ENCODE results near the gene TMEM168.
A peak's percentile ranks its signal among the peaks of the same experiment; 100 is the strongest.
"Not testable (repeated sequence)": the region's sequence is repeated elsewhere in the genome, so short reads cannot be mapped to it uniquely, and the experiment has no call there.

TMEM168 gene, protein sequence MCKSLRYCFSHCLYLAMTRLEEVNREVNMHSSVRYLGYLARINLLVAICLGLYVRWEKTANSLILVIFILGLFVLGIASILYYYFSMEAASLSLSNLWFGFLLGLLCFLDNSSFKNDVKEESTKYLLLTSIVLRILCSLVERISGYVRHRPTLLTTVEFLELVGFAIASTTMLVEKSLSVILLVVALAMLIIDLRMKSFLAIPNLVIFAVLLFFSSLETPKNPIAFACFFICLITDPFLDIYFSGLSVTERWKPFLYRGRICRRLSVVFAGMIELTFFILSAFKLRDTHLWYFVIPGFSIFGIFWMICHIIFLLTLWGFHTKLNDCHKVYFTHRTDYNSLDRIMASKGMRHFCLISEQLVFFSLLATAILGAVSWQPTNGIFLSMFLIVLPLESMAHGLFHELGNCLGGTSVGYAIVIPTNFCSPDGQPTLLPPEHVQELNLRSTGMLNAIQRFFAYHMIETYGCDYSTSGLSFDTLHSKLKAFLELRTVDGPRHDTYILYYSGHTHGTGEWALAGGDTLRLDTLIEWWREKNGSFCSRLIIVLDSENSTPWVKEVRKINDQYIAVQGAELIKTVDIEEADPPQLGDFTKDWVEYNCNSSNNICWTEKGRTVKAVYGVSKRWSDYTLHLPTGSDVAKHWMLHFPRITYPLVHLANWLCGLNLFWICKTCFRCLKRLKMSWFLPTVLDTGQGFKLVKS

DNA sequence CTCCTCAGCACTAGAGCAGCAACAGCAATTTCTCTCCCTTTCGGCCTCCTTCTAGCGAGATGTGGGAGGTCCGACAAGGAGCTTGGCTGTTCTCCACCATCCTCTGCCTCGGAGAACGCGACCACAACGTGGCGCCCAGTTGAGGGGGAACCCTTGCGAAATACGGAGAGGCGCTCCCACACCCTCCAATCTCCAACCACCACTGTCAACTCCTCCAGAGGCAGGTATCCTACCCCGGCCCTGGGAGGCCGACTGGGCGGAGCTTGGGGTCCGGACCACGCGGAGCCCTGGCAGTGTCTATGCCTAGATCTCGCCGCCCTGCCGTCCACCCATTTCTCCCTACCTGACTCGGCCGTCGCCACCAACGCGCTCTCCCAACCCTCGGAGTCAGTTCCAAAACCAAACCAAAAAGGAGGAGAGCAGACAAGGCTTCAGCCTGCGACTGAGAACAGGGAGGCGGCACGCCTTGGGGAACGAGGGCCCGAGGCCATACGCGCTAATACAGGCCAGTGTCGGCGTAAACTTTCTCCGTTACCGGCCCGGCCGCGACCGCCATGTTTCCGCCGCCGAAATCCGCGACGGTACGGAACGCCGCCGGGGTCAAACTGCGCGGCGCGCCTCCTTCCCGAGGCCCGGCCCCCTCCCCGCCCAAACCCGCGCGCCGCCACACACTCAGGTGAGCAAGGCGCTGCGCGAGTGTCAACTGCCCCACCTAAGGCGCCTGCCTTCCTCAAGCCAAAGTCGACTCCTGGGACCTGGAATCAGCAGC, at the start of gene TMEM168:
TSS of gene TMEM168 (minus strand) at position 577 of the 769 bp plus-strand sequence. CDS start 5,568 bp downstream, outside the sequence.
- DNase-seq, result peak; percentile 91

DNA sequence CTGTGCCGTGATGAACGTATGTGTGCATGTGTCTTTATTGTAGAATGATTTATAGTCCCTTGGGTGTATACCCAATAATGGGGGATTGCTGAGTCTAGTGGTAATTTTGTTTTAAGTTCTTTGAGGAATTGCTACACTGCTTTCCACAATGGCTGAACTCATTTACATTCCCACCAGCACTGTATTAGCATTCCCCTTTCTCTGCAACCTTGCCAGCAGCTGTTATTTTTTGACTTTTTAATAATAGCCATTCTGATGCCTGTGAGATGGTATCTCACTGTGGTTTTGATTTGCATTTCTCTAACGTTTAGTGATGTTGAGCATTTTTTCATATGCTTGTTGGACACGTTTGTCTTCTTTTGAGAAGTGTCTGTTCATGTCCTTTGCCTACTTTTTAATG, 45.7 kb upstream of the TMEM168 start:
- not testable (repeated sequence) for DNase-seq

DNA sequence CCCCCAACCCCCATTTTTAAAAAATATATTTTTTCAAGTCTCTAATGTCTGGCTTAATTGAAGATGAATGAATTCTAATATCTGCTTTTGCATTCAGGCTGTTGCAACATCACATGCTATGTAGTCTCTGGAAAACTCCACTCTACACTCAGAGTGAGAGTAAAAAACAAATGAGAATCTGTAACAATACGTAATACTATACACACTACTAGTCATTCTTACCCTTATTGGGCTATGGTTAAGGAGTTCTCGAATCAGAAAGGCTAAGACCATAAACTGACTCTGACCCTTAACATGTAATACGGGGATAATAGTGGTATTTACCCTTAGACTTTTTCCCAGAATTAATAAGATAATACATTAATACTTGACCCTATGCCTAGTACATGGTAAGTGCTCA, 42.9 kb upstream of the TMEM168 start:
- no peak for DNase-seq

DNA sequence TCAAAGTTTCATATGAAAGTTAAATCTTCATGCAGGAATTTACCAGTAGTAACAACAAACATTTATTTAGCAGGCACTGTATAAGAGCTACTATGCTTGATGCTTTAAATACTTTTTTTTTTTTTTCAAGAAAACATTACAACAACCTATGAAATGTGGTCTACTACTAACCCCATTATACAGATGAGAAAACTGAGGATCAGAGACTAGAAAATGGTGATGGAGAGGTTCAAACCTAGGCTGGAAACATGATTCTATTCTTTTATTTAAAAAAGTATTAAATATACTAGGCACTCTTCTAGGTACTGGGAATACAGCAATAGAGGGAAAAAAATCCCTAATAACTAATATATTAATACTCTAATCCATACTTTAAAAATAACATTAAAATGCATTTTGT, 40.6 kb upstream of the TMEM168 start:
- no peak for DNase-seq

DNA sequence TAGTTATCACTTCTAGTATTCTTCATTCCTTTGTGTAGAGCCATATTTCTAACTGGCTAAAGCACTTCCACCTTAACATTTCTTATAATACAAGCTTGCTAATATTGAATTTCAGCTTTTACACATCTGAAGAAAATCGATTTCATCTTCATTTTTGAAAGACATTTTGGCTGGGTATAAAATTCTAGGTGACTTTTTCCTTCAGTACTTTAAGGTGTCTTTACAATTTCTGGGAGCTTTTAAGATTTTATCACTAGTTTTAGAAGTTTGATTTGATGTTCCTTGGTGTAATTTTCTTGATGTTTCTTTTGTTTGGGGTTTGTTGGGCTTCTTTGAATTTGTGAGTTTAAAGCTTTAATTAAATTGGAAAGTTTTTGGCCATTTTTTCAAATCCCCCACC, 38.5 kb upstream of the TMEM168 start:
- DNase-seq, result no peak

DNA sequence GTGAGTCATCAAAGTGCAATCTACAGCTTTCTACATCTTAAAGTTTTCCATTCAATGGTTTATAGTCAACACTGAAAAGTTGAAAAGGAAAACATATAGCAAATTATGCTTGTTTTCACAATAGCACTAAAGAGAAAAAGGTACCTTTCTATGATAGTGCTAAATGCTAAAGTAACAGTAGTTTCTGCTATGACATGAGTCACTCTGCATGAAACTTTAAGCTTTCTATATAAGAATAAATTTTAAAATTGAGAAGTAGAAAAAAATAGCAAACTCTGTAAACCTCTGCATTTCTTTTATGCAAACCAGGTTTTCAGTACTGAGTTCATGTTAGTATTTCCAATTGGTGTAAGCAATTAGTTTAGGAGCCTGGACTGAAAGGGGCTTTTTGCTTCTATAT, 31.2 kb upstream of the TMEM168 start:
- DNase-seq, result no peak

DNA sequence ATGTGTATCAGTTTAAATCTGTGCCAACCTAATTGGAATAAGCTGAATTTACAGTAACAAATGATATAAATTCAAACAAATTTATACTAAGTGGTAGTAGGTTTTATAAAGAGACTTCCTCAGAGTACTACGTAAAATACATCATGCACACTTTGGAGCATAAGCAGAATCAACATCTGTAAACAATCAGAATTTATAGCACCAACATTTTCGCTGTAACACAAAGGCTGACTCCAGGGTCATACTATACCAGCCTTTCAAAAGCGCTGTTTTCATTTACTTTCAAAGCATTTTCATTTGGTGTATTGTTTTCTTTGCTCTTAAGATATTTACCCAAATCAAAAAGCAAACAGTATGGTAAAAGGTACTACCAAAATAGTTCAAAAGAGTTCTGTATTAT, 29.3 kb upstream of the TMEM168 start:
- no peak for DNase-seq

DNA sequence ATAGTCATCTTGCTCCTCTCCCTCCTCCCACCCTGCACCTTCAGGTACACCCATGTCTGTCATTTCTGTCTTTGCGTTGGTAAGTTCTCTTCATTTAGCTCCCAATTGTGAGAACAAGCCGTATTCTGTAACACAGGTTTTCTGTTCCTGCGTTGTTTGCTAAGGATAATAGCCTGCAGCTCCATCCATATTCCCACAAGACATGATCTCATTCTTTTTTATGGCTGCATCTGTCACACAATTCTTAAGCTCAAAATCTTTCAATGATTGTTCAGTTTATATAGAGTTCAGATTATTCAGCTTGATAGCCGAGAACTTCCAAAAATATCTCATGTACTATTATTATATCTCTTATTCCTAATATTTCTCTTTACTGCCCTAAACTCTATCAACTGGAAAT, 16.0 kb upstream of the TMEM168 start:
- no peak for DNase-seq

DNA sequence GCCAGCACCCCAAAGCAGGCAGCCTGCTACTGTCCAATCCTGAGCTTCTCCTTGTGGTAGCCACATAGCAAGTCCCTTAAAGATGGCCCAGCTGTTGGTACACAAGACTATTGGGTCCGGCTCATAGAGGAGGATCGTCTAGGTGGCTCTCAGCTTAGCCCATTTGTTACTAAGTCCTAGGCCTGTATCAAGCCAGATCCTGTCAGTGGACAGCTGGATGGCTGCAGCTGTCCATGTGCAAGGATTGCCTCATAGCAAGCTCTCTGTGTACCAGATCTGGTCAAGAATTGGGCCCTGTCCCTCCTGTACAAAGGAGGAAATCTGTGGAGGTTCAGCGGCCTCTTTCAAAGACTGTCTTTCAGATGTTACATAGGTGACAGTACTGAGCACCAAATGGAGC, 12.2 kb upstream of the TMEM168 start:
- DNase-seq, result no peak

DNA sequence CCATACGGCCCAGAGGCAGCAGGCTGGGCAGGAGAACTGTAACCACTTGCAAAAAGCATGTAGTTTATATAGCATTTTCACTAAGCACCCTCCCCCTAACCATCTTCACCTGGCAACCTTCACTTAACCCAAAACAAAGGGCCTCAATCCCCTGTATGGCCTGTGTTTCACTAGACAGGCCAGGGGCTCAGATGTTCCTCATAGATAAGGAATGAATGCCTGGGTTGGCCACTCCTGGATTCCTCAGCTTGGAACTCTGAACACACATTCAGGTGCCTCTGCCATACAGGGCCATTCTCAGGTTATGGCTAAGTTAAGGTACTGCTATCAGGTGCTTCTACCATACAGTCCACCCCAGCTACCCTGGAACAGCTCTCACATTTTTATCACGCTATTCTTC, 10.3 kb upstream of the TMEM168 start:
- DNase-seq, result no peak

DNA sequence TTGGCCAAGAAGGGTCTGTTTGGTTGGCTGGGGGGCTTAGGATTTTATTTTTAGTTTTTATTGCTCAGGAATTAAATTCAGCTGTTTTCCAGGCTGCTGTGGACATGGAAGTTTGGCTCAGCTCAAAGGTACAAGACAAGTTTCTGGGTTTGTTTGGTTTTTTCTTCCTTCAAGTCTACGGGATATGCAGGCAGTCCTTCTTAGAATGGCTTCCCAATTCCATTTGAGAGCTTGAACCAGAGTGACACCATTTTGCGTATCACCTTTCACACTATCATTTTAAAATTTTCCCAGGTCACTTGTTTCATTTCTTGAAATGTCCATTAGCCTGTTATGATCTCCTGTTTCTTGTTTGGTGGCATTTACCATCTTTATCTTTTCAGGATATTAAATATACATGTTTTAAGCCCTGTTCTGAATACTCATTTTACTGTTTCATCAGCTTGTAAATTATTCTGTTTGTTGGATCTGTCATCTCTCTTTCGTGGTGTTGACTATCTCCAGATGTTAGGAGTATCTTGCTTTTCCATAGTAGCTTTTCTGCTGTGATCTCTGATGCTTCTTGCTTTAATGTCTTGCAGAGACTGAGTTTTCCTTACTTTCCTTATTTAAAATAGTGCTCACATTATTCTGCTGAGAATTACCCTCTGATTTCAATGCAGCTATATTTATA, 9.4 kb upstream of the TMEM168 start:
- no peak for DNase-seq

DNA sequence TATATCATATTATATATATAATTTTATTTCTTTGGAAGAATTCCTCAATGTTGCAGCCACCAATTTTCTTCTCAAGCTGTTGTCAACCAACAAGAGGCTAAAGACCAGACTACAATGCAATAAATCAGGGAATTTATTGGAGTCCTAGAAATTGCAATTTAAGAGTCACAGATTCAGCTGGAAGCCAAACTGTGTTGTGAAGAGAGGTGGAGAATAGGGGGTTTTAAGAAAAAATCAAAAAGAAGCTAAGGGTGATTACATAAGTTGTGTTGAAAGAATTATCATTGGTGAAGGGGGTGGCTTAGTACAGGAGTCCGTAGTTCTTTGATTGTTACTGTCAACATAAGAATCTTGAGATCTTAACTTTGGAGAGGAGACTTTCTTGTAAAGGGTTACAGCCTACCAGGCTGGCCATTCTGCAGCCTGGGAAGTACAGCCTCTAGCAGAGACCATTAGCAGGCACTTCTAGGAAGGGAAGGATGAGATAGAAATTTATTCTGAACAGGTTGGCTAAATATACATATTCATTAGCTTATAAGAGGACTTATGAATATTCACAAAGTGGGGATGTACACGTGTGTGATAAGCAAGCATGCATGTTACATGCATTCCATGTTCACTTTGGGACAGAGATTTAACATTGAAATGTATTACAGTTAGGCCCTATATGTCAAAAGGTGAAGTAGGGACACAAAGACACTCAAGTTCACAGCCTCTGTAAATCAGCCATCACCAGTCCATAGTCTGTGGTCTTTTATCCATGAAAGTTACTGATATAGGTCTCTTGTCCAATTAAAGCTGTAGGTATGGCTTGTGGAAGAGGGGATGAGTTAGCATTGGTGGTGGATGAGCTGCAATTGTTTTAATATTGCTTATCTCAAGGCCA, 8.3 kb upstream of the TMEM168 start:
- DNase-seq, result no peak

DNA sequence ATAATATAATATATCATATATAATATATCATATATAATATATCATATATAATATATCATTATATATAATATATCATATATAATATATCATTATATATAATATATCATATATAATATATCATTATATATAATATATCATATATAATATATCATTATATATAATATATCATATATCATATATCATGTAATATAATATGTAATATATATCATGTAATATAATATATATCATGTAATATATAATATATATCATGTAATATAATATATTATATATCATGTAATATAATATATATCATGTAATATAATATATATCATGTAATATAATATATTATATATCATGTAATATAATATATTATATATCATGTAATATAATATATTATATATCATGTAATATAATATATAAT, 6.4 kb upstream of the TMEM168 start:
- not testable (repeated sequence) for DNase-seq

DNA sequence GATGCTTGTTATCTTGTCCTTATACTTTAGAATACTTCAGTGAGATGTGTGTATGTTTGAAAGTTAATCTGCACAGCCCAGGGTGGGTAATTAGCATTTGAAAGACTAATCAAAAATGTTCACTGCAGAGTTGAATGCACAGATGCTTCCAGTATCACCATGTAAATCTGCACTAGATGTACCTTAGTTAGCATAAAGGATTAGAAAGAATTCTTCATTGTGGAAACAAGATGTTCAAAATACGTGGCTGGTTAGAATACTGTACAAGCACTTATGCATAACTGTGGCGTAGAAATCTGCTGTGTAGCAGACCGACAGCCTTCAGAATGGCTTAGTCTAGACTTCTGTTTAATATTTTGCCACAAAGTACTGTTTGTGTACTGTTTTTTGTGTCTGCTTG, 2.2 kb upstream of the TMEM168 start:
- no peak for DNase-seq

DNA sequence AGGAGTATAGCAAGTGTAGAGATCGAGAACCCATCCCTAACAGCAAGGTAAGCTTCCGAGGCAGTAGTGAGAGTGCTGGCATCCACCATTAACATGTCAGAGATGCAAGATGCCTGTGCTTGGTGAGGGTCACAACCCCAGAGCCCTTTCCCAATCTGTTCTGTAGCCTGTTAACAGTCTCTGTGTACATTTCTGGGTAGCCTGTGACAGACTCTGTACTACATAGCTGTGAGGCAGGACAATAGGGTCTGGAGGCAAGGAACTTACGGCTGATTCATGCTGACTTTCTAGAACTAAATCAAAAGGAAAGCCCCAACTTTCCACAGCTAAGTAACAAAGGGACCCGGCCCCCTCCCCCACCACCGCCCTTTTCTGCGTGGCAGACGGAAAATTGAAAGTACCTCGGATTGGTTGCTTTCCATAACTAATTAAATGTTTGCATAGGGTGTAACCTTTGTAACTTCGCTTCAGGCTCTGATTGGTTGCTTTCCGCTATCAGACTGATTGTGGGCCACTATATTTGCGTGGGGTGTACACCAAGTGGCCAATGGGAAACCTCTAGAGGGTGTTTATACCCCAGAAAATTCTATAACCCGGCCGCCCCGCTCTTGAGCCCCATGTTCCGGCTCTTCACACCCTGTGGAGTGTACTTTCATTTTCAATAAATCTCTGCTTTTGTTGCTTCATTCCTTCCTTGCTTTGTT, 1.4 kb upstream of the TMEM168 start:
- no peak for DNase-seq

DNA sequence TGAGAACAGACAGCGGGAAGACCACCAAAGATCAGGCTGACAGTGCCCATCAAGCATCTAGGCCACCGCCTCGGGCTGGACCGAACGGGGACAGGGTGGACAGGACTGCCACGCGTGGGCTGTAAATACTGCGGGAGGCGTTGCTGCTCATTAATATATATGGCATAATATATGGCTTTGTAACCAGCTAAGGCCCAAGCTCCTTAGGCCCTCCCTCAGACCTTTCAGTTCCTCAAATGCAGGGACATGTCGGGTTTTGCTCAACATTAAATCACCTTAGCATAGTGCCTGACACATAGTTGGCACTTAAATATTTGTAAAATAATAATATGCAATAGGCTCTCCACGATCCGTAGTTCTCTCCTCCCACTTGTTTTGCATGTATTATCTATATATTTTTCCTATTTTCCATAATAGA, 402 bp upstream of the TMEM168 start:
- no peak for DNase-seq

DNA sequence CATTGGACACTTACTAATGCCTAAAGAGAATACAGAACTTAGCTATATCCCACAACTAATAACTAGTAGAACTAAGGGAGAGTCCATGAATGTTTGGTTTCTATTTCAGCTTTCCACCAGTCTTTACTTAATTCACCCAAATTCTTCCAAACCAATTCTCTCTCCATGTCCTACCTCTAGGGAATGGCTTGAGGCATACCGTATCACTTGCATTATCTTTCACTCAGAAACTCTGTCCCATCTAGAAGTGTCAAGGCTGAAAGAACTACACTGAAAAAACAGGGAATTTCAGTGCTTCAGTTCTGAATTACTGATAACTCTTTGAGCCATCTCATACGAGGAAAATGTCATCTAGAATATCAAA, 758 bp downstream of the TMEM168 start:
- no peak for DNase-seq

DNA sequence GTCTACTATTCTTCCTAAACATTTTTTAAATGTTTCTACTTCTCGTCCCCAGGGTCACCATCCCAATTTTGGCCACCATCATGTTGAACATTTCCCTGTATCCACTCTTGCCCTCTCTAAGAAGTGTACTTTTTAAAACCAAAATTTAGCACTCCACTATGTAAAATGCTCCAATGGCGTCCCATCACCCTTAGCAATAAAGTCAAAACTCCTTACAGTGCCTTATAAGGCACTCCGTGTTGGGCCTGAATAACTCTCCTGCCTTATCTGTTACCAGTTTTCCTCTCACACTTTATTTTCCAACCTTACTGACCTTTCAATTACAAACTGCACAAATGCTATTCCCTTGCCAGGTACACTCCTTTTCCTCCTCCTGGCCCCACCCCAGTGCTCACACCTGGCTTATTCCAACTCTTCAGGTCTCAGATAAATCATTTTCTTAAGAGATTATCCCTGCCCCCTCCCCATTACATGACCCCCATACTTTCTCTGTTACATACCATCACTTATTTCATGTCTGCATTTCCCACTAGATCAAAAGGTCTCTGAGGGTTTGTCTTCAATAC, 1.3 kb downstream of the TMEM168 start:
- DNase-seq, result no peak

DNA sequence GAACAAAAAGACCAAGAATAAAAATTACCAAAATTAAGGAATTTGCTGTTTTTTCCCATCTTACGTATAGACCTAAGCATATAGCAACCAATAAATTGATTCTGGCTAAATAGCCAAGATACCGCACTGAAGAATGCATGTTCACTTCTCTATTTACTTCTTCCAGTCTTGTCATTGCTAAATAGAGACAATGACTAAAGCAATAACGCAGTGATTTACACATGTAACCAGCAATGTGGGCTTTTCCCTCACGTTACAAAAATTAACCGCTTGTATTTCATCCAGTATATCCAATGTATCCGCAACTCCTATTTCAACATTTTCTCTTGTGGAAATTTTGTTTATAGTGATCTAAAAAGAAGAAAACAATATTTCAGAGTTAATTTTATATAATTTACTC, 5.6 kb downstream of the TMEM168 start:
- no peak for DNase-seq

DNA sequence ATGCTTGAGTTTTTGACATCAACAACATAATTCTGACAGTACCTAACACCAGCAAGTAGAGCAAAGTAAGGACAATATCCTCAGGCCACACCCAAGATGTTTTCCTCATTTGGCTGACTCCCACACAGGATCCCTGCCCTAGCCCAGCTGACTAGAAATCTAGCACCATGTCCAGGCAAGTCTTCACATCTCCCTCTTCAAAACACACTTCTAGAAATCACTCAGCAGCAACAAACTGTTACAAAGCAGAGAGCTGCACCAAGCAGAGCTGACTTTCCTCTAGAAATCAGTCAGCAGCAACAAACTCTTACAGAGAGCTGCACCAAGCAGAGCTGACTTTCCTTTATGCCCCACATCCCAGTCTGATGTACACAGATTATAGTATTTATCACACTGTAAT, 7.7 kb downstream of the TMEM168 start:
- no peak for DNase-seq

DNA sequence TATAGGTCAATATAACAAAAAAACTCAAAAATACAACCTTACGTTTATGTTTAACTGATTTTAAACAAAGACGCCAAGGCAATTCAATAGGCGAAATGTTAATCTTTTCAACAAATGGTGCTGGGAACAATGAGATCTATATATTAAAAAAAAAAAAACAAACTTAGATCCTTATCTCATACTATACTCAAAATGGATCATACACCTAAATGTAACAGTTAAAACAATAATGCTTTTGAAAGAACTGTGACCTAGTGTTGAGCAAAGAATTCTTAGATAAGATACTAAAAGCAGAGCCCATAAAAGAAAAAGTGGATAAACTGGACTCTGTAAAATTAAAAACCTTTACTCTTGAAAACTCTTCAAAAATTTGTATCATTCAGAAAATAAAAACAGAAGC, 8.6 kb downstream of the TMEM168 start:
- no peak for DNase-seq

All from activated naive CD4-positive, alpha-beta T cell treated with anti-CD3 and anti-CD28 coated beads, Interleukin-2, amount 50 U/mL, for 16 hours (primary cell).